LNCAP (cell line): Measurements from ENCODE around the gene ASIP.

Source experiments
- TF ChIP-seq, protein P1 (sequence below): fragments of 450-650 bp; IDR thresholded peaks from 2 replicates; pipeline ENCODE4 v1.5.1; 2017; ENCODE audit warnings: mild to moderate bottlenecking

ASIP gene

DNA sequence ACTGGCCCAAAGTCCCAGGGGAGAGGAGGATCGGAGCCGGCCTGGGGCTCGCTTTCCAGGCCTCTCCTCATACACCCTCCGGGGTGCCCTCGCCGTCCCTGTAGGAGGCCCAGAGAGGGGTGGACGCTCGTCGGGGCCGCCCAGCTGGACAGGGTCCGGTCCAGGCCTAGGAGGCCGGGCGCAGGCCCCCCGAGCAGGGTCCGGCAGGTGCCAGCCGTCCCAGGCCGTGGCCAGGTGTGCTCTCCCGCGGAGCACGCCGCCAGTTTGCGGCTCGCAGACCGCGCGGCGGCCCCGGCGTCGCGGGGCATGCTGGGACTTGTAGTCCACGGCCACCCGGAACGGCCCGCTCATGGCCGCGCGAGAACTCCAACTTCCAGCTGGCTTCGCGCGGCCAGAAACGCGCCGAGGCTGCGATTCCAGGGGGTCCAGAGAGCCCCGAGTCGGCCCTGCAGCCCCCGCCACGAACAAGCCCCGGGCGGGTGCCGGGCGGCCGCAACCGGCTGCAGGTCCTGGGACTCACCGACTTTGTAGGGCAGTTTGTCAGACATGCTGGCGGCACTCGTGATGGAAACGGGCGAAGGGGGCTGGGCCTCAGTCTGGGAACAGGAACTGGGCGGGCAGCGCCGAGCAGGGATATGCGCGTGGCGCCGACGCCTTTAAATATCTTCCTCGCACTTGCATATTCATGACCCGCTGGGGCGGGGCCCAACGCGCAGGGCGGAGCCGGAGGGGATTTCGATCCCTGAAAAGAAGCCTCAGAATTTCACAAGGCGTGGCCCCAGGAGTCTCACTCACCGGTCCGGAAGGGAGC is 61.7 kb downstream of the ASIP start, which contains the start of gene AHCY:
Gene AHCY, minus strand, starts transcription at position 633 of the 811 bp plus-strand sequence. Its CDS starts 85 bp downstream, at position 548.
- TF ChIP-seq, protein P1, sequence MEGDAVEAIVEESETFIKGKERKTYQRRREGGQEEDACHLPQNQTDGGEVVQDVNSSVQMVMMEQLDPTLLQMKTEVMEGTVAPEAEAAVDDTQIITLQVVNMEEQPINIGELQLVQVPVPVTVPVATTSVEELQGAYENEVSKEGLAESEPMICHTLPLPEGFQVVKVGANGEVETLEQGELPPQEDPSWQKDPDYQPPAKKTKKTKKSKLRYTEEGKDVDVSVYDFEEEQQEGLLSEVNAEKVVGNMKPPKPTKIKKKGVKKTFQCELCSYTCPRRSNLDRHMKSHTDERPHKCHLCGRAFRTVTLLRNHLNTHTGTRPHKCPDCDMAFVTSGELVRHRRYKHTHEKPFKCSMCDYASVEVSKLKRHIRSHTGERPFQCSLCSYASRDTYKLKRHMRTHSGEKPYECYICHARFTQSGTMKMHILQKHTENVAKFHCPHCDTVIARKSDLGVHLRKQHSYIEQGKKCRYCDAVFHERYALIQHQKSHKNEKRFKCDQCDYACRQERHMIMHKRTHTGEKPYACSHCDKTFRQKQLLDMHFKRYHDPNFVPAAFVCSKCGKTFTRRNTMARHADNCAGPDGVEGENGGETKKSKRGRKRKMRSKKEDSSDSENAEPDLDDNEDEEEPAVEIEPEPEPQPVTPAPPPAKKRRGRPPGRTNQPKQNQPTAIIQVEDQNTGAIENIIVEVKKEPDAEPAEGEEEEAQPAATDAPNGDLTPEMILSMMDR, result no peak

DNA sequence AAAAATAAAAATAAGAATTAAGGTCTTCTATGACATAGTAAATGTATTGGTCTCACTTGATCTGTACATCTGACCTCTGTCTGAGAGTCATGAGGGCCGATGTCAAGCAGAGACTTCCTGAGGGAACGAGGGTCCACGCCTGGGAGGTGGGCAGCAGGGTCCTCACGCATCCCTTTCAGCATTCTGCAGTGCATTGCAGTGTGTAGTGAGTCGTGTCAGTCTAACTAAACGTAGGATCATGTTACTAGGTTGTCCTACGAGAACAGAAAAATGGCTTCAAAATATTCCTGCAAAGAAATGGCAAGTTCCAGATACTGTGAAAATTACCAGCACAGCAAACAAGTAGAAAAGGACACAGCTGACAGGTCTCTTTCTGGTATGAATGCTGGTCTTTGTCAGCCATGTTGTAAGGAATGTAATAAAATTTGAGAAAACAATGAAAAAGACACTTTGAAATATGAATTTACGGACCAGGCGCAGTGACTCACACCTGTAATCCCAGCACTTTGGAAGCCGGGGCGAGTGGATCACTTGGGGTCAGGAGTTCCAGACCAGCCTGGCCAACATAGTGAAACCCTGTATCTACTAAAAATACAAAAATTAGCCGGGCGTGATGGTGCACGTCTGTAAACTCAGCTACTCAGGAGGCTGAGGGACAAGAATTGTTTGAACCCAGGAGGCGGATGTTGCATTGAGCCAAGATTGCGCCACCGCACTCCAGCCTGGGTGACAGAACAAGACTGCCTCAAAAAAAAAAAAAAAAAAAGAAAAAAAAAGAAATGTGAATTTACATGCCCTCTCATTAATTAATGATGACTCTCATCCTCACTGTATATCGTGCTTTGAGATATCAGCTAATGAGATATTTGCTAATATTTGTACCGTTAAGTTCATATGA is 64.4 kb downstream of the ASIP start:
- TF ChIP-seq, protein P1, result no peak

DNA sequence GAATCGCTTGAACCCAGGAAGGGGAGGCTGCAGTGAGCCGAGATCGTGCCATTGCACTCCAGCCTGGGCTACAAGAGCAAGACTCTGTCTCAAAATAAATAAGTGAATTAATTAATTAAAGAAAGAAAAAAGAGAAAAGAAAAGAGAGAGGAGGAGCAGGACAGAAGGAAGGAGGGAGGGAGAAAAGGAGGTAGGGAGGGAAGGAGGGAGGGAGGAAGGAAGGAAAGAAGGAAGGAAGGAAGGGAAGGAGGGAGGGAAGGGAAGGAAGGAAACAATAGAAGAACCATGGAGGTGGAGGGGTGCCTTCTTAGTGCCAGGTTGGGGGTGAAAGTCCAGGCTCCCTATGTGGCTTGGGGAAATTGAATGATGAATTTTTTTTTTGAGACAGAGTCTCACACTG is 68.5 kb downstream of the ASIP start:
- TF ChIP-seq, protein P1, result no peak

DNA sequence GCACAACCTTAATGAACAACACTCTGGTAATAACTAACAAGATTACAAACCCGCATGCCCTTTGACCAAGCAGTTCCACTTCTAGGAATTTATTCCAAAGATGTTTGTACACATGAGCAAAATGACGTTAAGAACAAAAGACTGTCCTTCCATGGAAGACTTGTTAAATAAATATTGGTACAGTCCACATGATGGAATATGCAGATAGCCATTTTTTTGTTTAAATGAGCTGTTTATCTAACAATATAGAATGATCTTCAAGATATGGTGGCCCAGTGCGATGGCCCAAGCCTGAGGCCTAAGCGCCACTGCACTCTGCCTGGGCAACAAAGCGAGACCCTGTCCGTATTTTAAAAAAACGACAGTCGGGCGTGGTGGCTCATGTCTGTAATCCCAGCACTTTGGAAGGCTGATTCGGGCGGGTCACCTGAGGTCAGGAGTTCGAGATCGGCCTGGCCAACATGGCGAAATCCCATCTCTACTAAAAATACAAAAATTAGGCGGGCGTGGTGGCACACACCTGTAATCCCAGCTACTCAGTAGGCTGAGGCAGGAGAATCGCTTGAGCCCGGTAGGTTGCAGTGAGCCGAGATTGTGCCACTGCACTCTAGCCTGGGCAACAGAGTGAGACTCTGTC is 69.4 kb downstream of the ASIP start:
- TF ChIP-seq, protein P1, result no peak

DNA sequence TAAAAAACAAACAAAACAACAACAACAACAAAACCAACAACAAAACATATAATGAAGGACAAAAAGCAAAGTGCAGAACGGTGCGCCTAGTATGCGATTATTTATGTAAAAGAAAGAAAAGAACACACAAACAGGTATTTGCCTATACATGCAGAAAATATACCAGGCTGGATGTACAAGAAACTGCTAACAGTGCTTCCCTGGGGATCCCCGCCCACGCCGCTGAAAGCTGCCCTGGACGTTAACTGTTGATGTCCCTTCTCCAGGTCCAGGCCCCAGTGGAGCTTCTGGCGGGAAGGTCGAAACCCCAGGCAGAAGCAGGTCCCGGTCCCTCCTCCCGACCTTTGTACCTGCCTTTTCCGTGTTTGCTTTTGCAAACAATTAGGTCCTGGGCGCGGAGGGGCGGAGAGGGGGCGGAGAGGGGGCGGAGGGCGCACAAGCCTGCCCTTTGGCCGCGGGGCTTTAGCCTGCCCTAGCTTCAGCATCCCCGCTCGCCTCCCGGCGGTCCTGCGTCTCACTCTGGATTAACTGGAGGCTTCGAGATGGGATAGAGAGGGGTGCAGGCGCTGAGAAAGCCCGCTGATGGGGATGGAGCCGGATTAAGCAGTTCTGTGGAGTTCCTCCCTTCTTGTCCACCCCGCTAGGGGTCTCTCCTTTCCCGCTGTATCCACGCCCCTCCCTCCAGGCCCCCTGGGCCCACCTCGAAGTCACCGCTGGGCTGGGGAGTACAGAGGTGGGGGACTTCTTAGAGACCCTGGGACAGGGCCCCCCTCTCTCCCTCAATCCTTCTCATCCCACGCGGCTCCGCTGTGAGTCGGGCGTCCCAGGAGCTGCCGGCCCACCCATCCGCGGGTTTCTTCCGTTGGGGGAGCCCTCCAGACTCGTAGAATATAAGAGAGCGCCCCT is 70.1 kb downstream of the ASIP start:
- TF ChIP-seq, protein P1, result no peak

DNA sequence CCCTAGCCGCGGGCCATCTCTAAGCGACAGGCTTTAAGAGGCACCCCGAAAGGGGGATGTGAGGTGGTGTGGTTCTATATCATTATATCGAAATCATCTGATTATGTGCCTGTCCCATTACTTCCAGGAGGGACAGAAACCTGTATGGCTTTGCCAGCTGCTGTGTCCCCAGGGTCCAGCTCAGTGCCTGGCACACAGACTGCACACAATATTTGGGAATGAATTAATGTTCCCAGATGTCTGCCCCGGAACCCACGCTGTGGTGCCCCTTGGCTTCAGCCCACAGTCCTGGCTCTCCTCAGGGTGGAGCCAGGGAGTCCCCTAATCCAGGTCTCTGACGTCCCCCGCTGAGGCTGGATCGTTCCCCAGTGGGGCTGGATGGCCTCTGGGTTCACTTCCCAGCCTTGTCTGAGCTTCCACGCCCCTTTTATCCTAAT is 70.8 kb downstream of the ASIP start:
- TF ChIP-seq, protein P1, result no peak
